AG09319 (cell line): ENCODE measurements around the gene UBE2L5.
A peak's percentile ranks its signal among the peaks of the same experiment; 100 is the strongest.

Experiments used
- DNase-seq: peaks from one replicate; pipeline ENCODE4 v3.0.0-alpha.2; 2010; ENCODE audit warnings: low read depth; ENCODE audit errors: extremely low read depth
- TF ChIP-seq, protein P1 (sequence below): IDR thresholded peaks from 2 replicates; pipeline ENCODE4 v1.5.1; 2011; ENCODE audit warnings: low read depth, mild to moderate bottlenecking, inconsistent platforms, low read length, moderate library complexity

UBE2L5 gene

DNA sequence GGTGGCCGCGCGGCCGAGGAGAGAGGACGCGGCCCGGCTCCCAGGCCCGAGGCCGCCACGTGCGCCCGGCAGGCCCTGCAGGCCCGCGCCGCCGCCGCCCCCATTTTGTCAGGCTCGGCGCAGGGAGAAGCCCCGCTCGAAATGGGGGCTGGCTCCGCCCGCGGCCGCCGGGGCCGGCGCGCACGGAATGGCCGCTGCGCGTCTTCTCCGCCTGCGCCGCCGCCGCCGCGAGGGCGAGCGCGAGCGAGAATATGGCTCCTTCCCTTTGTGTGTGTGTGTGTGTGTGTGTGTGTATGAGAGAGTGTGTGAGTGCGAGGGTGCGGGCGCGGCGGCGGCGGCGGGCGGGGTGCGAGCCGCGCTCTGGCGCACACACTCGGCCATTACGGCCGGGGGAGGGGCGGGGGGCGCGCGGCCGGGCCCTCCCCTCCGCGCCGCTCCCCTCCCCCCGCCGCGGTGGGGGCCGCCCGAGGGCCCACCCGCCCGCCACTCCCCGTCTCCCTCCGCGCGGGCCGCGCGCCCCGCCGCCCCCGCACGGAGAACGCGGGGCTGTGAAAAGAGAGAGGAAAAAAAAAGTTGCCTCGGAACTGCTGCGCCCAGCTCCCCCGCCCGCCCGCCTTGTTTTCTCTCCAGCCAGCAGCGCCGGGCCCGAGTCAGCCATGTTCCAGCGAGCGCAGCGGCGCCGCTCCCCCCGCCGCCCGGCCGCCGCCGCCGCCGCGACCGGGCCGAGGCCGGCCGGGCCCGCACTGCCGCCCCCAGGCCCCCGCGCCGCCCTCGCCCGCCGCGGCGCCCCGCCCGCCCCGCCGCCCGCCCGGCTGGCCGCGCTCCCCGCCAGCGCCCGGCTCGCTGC, 42.4 kb downstream of the UBE2L5 start:
- DNase-seq = peak; percentile 62
- TF ChIP-seq, protein P1, sequence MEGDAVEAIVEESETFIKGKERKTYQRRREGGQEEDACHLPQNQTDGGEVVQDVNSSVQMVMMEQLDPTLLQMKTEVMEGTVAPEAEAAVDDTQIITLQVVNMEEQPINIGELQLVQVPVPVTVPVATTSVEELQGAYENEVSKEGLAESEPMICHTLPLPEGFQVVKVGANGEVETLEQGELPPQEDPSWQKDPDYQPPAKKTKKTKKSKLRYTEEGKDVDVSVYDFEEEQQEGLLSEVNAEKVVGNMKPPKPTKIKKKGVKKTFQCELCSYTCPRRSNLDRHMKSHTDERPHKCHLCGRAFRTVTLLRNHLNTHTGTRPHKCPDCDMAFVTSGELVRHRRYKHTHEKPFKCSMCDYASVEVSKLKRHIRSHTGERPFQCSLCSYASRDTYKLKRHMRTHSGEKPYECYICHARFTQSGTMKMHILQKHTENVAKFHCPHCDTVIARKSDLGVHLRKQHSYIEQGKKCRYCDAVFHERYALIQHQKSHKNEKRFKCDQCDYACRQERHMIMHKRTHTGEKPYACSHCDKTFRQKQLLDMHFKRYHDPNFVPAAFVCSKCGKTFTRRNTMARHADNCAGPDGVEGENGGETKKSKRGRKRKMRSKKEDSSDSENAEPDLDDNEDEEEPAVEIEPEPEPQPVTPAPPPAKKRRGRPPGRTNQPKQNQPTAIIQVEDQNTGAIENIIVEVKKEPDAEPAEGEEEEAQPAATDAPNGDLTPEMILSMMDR = no peak

- no peak for DNase-seq
- TF ChIP-seq, protein P1 = no peak
Observed at GRCh38 chr13:30465343-30465592, 43.0 kb downstream of the UBE2L5 start.

GRCh38 chr13:30465593-30466357, 43.5 kb downstream of the UBE2L5 start, which contains the start of gene HMGB1:
TSS of gene HMGB1 (minus strand) at chr13:30465936. CDS start at chr13:30463680, 2,256 bp downstream.
- TF ChIP-seq, protein P1 = no peak
- DNase-seq = peak; percentile 96

- TF ChIP-seq, protein P1 = no peak
Observed at GRCh38 chr13:30466358-30466714, 44.0 kb downstream of the UBE2L5 start.

DNA sequence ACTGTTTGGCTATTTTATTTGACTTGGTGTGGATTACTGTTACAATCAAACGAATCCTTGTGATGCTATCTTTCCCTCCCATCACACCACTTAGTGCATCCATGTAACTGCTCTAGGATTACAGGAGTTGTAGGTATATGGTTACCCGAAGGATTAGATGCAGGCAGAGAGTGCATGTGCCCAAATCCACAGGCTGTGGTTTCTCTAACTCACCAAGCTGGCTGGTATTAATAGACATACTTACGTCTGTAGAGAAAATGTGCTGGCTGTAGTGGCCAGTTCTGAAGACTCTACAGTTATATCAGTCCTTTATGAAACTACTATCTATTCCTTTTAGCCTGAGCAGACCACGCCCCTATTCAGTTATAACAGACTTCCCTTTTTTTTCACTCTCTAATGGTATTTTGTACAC, 44.6 kb downstream of the UBE2L5 start:
- DNase-seq = no peak
- TF ChIP-seq, protein P1 = no peak

More at GRCh38 chr13:30466358-30466714, 44.0 kb downstream of the UBE2L5 start:
- no peak for DNase-seq

GRCh38 chr13:30473675-30474074, 51.4 kb downstream of the UBE2L5 start:
- TF ChIP-seq, protein P1 = no peak

More at GRCh38 chr13:30473675-30474074, 51.4 kb downstream of the UBE2L5 start:
- DNase-seq = no peak
